Activated gamma-delta T cell (primary cell): ENCODE measurements around the gene ATP2A3.

Source experiments
- DNase-seq: peaks from one replicate; lab custom pipeline; 2025; lab: John Stamatoyannopoulos, UW

Gene ATP2A3

GRCh38 chr17:3910420-3911270 is 53.6 kb downstream of the ATP2A3 start:
- no peak for DNase-seq

DNA sequence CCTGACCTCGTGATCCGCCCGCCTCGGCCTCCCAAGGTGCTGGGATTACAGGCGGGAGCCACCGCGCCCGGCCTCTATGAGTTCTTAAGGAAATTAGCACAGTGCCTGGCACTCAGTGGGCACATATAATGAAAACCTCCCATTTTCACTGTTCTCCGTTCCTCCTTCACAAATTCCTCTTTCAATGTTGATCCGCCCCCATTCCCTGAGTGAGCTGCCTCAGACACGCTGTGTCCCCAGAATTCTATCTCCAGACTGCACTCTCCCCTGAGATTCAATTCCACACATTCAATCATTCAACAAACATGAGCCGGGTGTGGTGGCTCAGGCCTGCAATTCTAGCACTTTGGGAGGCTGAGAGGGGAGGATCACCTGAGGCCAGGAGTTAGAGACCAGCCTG is 55.0 kb downstream of the ATP2A3 start:
- DNase-seq, result no peak

- DNase-seq, result no peak
Observed at GRCh38 chr17:3907483-3908216, 56.6 kb downstream of the ATP2A3 start.

DNA sequence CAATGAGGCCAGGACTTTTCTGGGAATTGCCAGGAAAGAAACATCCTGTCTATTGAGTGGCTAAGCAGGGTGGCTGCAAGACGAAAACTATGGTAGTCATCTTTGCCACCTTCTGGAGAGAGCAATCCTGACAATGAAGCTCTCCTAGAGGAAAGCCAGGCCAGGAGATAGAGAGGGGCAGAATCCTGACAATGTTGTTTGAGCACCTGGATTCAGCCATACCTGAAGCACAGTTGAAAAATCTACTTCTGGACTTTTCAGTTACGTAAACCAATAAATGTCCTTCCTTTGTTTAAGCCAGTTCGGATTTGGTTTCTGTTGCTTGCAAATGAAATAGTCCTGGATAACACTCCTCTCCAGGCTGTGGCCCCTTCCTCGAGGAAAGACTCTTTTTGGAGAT is 57.4 kb downstream of the ATP2A3 start:
- DNase-seq, result no peak

DNA sequence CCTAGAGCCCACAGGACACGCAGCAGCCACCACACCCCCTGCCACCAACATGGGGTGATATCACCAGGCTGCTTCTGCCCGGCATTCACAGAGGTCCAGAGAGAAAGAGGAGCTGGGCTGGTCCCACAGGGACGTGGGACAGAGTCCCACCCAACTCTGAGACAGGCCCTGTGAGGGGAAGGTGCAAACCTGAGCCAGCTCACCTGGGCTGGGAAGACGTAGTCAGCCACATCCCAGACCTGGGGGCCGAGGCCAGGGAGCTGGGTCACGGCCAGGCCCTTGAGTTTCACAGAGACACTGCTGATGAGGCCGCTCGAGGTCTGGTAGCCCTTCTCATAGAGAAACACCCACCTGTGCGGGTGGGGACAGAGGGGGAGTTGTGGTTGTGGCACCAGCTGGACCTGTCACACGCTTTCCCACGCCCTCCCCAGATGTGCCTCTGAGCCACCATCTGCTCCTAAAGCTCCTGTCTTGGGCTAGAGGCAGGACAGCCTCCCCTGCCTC is 59.2 kb downstream of the ATP2A3 start:
- DNase-seq, result no peak

- DNase-seq, result no peak
Observed at GRCh38 chr17:3904501-3904900, 59.7 kb downstream of the ATP2A3 start.

GRCh38 chr17:3903881-3904290 is 60.4 kb downstream of the ATP2A3 start:
- DNase-seq, result no peak

- DNase-seq, result no peak
Observed at GRCh38 chr17:3903051-3903825, 61.0 kb downstream of the ATP2A3 start.

DNA sequence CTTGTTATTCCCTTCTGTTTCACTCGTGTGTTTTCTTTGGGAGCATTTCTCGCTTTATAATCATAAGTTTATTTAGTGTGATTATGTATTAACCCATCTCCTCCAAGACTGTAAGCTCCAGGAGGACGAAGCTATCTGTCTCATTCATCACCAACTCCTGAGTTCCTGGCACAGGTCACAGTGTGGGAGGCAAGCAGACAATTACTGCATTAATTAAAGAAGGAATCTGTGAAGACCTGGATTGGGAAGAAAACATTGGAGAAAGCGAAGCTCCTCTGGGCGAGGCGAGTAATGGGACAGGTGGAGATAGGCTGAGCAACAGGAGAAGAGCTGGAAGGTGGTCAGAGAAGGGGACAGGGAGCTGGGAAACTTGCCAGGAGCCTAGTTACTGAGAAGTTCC is 63.6 kb downstream of the ATP2A3 start:
- no peak for DNase-seq

DNA sequence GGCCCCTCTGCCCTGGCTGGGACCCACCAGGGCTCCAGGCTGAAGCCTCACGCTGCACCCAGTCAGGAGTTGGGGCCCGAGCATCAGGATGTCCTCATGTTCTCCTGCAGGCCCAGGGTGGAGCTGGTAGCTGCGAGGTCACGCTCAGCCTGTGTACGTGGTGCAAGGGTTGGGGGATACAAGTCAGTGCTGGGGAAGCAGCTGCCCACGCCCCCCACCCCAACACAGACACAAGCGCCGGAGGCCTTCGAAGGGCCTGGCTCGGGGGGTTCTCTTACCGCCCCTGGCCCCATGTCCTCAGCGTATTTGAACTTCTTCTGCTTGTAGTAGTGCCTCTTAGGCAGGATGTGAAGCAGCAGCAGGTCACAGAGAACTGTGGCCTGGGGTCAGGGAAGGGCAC is 66.5 kb downstream of the ATP2A3 start:
- no peak for DNase-seq

GRCh38 chr17:3896968-3897235 is 67.3 kb downstream of the ATP2A3 start:
- no peak for DNase-seq

DNA sequence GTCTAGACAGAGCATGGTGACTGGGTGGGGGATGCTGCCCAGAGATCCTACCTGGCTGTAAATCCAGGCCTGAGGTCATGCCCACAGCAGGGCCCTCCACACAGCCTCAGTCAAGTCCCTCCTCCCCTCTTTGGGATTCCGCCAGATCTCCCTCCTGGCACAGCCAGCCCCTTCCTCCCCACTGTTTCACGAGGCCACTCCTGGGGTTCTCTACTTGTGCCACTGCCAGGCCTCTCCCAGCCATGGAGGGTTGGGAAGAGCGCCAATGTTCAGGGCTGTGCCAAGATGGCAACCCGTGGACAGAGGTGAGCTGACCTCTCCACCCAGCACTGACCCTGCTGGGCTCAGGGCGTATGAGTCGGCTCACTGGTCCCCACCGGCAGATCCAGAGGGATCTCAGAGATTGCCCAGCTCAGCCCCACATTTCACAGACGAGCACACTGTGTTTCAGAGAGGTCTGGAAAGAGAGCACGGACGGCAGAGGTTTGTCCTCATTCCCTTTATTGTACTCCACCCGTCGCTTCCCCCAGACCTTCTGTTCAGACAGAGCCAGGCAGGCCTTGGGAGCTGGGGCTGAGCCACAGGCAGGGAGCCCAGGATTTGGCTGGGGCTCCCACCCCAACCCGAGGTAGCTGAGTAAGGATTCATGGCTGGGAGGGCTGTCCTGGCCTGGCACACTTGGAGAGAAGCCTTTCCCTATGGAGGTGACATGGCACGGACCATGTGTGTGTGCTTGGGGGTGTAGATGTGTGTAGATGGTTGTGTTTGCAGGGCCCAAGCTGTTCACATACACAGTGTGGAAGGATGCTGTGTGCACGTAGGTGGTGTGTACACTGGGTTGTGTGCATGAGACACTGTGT is 67.9 kb downstream of the ATP2A3 start:
- no peak for DNase-seq

GRCh38 chr17:3895354-3895753 is 68.9 kb downstream of the ATP2A3 start:
- no peak for DNase-seq

- no peak for DNase-seq
Observed at GRCh38 chr17:3894911-3895343, 69.3 kb downstream of the ATP2A3 start.

DNA sequence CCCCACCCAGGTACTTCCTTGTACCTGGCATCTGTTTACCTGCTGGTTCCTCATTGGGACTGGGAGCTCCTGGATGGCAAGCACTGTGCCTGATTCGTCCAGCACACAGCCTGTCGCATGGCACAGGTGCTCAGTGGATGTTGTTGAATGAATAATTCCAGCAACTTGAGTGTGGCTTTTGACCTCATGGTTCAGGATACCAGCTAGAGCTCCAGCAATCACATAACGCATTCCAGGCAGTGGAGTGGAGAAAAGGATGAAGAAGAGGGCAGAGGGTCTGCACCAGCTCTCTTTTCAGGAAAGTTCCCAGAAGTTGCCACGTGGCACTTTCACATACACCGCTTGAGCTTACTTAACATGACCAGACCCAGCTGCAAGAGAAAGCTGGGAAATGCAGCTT is 70.0 kb downstream of the ATP2A3 start:
- no peak for DNase-seq

DNA sequence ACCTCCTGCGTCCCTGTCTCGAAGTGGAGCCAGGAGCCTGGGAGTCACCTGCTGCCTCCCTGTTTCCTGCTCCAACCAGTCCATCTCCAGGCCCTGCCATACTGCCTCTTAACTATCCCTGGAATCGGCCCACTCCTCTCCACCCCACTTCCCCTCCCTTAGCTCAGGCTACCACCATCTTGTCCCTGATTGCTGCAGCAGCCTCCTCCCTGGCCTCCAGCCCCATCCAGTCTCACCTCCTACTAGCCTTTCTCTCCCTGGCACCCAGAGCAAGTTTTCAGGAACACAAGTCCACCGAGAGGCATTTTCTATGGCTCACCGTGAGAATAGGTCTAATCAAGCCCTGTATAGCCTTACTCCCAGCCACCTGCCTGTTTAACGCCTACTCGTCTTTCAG is 70.5 kb downstream of the ATP2A3 start:
- DNase-seq, result no peak

DNA sequence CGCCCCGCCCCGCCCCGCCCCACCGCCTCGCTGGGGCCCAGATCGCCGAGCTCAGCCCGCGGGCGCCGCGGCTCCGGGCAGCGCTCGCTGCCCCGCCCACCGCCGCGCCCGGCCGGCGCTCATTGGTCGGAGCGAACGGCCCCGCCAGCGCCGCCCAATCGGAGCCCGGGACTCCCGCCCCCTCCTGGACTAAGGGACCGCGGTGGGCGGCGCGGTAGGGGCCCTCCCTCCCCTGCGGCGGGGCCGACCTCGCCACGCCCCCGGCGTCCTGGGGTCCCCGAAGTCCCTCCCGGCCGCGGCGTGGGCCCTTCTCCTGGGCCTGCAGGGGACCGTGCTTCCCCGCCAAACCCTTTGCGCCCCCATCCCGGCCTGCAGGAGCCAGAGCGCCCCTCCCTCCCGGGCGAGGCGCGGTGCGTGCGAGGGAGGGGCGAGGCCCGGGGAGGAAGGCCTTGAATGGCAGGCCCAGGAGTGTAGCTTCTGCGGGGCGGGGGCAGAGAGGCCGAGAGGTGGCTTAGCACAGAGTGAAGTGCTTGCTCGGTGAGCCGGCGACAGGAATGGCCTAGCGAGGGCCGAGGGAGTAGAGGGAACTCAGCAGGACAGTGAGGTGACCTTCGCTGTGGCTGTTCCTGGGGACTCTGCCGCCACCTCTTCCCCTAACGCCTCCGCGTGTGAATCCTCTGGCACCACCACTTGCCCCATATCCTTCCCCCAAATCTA is 71.1 kb downstream of the ATP2A3 start, which contains the start of gene CAMKK1:
Gene CAMKK1 (minus strand): TSS at position 51 of the 717 bp plus-strand sequence. CDS start 7,366 bp downstream, outside the sequence.
- peak; percentile 86 for DNase-seq

- DNase-seq, result peak; percentile 75
Observed at GRCh38 chr17:3892095-3892998, 71.9 kb downstream of the ATP2A3 start.

DNA sequence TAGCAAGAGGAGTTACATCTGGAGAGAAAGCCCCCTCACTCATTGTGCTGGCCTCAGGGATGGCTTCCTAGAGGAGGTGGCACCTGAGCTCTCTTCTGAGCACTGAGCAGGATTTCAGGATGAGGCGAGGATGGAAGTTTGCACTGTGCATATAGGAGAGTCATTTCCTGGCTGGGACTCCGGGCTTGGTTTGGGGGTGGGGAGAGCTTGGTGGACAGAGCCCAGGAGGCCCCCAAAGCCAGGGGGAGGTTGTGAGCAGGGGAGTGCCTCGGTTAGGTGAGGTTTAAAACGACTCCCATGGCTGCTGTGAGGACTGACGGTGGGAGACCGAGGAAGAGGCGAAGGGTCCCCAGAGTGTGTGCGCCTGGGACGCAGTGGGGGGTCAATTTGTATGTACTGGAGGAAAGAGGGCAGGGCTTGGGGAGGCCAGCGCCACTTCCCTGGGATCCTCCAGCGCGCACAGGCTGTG is 72.6 kb downstream of the ATP2A3 start:
- DNase-seq, result no peak

GRCh38 chr17:3890878-3891219 is 73.4 kb downstream of the ATP2A3 start:
- no peak for DNase-seq
